Heart left ventricle (tissue), 16 donors: ENCODE measurements around the gene CSN1S1. TPM values are rescaled to one million over a fixed set of nuclear protein-coding genes. Genes with fewer than 3 reads are reported as not detected.

Experiments used
- ATAC-seq, 4 donors: fragments of 200-7000 bp; cut with Tn5 transposase; one replicate each; pipeline ENCODE4 v1.9.1; 2020 to 2022; ENCODE audit warnings: moderate library complexity in 4 of 4, mild to moderate bottlenecking in 3 of 4, moderate number of reproducible peaks in 1 of 4
- DNase-seq, 5 donors: peaks; one replicate each; pipeline ENCODE4 v3.0.0-alpha.2; 2020
- H3K27ac ChIP-seq, 12 donors: fragments of 200-600 bp; sonication (generic) in 4 of 12; one replicate each; pipeline versions ENCODE4 v1.5.0 to v1.8.0; 2016 to 2022; ENCODE audit warnings: mild to moderate bottlenecking in 2 of 12
- H3K27me3 ChIP-seq, 9 donors: fragments of 200-600 bp; sonication (generic) in 2 of 9; one replicate each; pipeline versions ENCODE4 v1.5.1 to v1.8.0; 2016 to 2022; ENCODE audit warnings: mild to moderate bottlenecking in 3 of 9
- H3K36me3 ChIP-seq, 9 donors: fragments of 200-600 bp; sonication (generic) in 2 of 9; one replicate each; pipeline versions ENCODE4 v1.5.0 to v1.8.0; 2018 to 2022; ENCODE audit warnings: mild to moderate bottlenecking in 2 of 9
- H3K4me1 ChIP-seq, 12 donors: fragments of 200-600 bp; sonication (generic) in 4 of 12; one replicate each; pipeline versions ENCODE4 v1.5.0 to v1.8.0; 2016 to 2022; ENCODE audit warnings: mild to moderate bottlenecking in 3 of 12
- H3K4me3 ChIP-seq, 12 donors: fragments of 200-600 bp; sonication (generic) in 4 of 12; one replicate each; pipeline versions ENCODE4 v1.5.0 to v1.8.0; 2017 to 2022; ENCODE audit warnings: mild to moderate bottlenecking in 9 of 12, moderate library complexity in 4 of 12
- H3K9me3 ChIP-seq, 12 donors: fragments of 200-600 bp; sonication (generic) in 4 of 12; one replicate each; pipeline versions ENCODE4 v1.5.0 to v1.8.0; 2016 to 2022; ENCODE audit warnings: mild to moderate bottlenecking in 1 of 12
- CTCF ChIP-seq, 12 donors: fragments of 200-600 bp; sonication (generic) in 4 of 12; IDR thresholded peaks; one replicate each; pipeline versions ENCODE4 v1.5.0 to v1.8.0; 2018 to 2022; ENCODE audit warnings: antibody characterized with exemption in 12 of 12, mild to moderate bottlenecking in 5 of 12
- POLR2A ChIP-seq, 2 donors: fragments of 450-650 bp; IDR thresholded peaks; one replicate each; pipeline ENCODE4 v1.6.1; 2017; ENCODE audit warnings: antibody characterized with exemption in 2 of 2, mild to moderate bottlenecking in 2 of 2, moderate library complexity in 2 of 2
- WGBS, 4 donors: extraction: QIAGEN DNeasy Blood & Tissue Kit in 2 of 4; methylation state at CpG; one replicate each; pipeline versions ENCODE4 v1.1.5 to v1.1.7; 2013 to 2018; 5-methylcytosine and 5-hydroxymethylcytosine counted together
- intact Hi-C, 10 donors: fragments of 100-400 bp; cut with DNase I; formaldehyde crosslinking; loops; one replicate each; pipeline versions ENCODE4 v1.11.1 to v1.14.2; 2022
- polyA plus RNA-seq, 2 donors: library from polyadenylated mRNA; stranded (reverse); fragments of 200-250 nt; gene quantifications; one replicate each; pipeline ENCODE4 v1.2.3, GENCODE V29; 2013
- total RNA-seq, 9 donors: library from RNA; depleted of rRNA in 2 of 9; stranded (reverse); fragments of >200 nt in 2 of 9; fragmentation: NEBNext Ultra II Directional in 3 of 9; extraction: Animal tissue kit (Norgen Biotek cat#: 25700) in 3 of 9; gene quantifications; one replicate each; pipeline versions ENCODE4 v1.1.0 to v1.2.4, GENCODE V29; 2016 to 2023
- donor health status: ischemic (EF 13 %, LVEDD 7.1; RV severe dilation, severe dysfunction).
- donor health status: healthy with polysubstance abuse.
- donor health status: DM: no; HTN: yes; CAD: no.
- donor health status: DM: no; HTN: no; CAD: no.
- donor health status: ischemic (EF 25% LVEDD 6.9; RV normal size, moderate dysfunction).
- donor health status: ischemic (EF 25% LVEDD 5.7; RV mildly dilated, moderate dysfunction).
- donor health status: healthy.
- donor health status: DM: yes; HTN: yes; CAD: no.
- donor health status: ischemic (EF 35%, LVEDD 5.7; RV mildly dilated, moderate dysfunction).
- donor health status: nonischemic (EF 11% LVEDD 7.7; RV severe dilation, severe dysfunction).
- donor health status: DM: yes; HTN: yes; CAD: no.
- donor health status: PGD.
- donor health status: ischemic (EF 29% LVEDD 5.4; RV normal size, mild dysfunction).
- donor health status: nonischemic (EF 23%, LVEDD 6.1; RV moderate dilation, normal function).

Gene CSN1S1
- total and polyA plus RNA-seq, 11 donors = 0.12 TPM; not detected in 10

DNA sequence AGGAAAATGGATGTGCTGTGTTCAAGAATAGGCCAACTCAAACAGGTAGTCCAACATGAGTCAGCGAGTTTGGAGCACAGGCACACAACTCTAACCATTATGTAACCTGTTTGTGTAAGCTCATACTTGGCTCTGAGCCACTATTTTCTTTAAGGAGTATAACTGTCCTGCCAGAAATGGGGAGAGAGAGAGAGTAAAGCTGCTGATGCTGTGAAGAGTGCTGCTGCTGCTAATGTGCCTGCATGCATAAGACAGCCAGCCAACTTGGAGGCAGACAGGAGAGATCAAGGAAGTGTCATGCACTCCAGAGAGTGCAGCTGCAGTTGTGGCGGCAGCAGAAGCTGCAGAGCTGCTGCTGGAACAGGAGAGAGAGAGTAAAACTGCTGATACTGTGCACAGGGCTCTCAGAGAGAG, 53.2 kb downstream of the CSN1S1 start:
- H3K4me1 ChIP-seq = no peaks in the 10 kb centered on the region
- intact Hi-C loops = no loop called here
- no peaks in the 10 kb centered on the region for H3K36me3 ChIP-seq
- TF ChIP-seq POLR2A (IDR thresholded peaks at IDR 0.05) (no peak), CTCF (IDR thresholded peaks at IDR 0.05) (no peak)
- DNase-seq (no peak), ATAC-seq (no peak)
- H3K27me3 ChIP-seq = no peaks in the 10 kb centered on the region
- no peaks in the 10 kb centered on the region for H3K9me3 ChIP-seq
- no peak overlapping the region for H3K4me3 ChIP-seq
- WGBS, 4 donors = 24 to 37% (median 25%) methylated on average over 2 of the region's 2 CpGs
- no peak overlapping the region for H3K27ac ChIP-seq

- no peaks in the 10 kb centered on the region for H3K4me1 ChIP-seq
- no peaks in the 10 kb centered on the region for H3K9me3 ChIP-seq
- no peak for ATAC-seq
- DNase-seq = no peak
- TF ChIP-seq POLR2A (IDR thresholded peaks at IDR 0.05) = no peak
- no peak for TF ChIP-seq CTCF (IDR thresholded peaks at IDR 0.05)
- no peaks in the 10 kb centered on the region for H3K27me3 ChIP-seq
- WGBS, 4 donors = 73 to 78% (median 75%) methylated on average over 1 of the region's 1 CpG
- H3K4me3 ChIP-seq = no peak overlapping the region
- no peaks in the 10 kb centered on the region for H3K36me3 ChIP-seq
- intact Hi-C loops = no loop called here
- no peak overlapping the region for H3K27ac ChIP-seq
These were observed 55.8 kb downstream of the CSN1S1 start for GRCh38 chr4:69986663-69987062.

DNA sequence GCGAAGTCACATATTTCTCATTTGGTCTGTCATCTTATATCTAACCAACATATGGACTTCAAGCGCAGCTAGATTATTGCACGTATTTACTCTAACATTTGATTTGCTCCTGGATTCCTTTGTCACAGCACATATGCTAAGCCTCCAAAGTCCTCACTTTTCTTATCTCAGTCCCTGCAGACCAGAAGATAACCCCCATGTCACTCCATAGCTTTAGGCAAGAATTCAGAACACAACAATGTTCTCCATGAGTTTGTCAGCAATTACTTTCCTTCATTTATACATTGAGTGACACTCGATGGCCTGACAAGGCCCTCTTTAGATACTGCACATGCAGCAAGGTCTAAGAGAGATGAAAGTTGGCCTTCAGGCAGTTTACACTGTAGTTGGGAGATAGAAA, 60.1 kb downstream of the CSN1S1 start:
- intact Hi-C loops = no loop called here

DNA sequence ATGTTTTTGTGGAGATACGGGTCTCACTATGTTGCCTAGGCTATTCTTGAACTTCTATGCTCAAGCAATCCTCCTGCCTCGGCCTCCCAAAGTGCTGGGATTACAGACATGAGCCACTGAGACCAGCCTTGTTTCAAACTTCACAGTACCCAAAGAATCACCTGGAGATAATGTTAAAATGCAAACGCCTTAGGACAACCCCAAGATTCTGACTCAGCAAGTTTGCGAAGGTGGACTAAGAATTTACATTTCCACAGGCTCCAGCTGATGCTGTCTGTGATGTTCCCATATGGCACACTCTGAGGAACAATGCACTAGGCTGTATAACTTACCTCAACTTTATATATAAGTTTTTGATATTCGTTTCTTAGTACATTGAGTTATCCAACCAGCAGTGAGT, 63.9 kb downstream of the CSN1S1 start:
- ATAC-seq (no peak), DNase-seq (no peak)
- H3K4me1 ChIP-seq = no peaks in the 10 kb centered on the region
- no peaks in the 10 kb centered on the region for H3K27me3 ChIP-seq
- H3K4me3 ChIP-seq = no peak overlapping the region
- 76 to 82% (median 78%) methylated on average over 5 of the region's 5 CpGs for WGBS, 4 donors
- no peak overlapping the region for H3K27ac ChIP-seq
- intact Hi-C loops = no loop called here
- no peaks in the 10 kb centered on the region for H3K36me3 ChIP-seq
- no peaks in the 10 kb centered on the region for H3K9me3 ChIP-seq
- TF ChIP-seq POLR2A (IDR thresholded peaks at IDR 0.05) (no peak), CTCF (IDR thresholded peaks at IDR 0.05) (no peak)

More for the DNA sequence above, 60.1 kb downstream of the CSN1S1 start:
- Histone ChIP-seq H3K27ac (no peak overlapping the region), H3K4me3 (no peak overlapping the region), H3K4me1 (no peaks in the 10 kb centered on the region), H3K9me3 (no peaks in the 10 kb centered on the region), H3K36me3 (no peaks in the 10 kb centered on the region), H3K27me3 (no peaks in the 10 kb centered on the region)
- TF ChIP-seq CTCF (IDR thresholded peaks at IDR 0.05) (no peak), POLR2A (IDR thresholded peaks at IDR 0.05) (no peak)
- DNase-seq = no peak
- WGBS, 4 donors = 48 to 61% (median 51%) methylated on average over 4 of the region's 4 CpGs
- ATAC-seq = no peak
